GDM1 (cell line): Measurements from ENCODE around the gene RIMS4.

Source experiments
- DNase-seq: peaks from one replicate; lab custom pipeline; 2025; lab: John Stamatoyannopoulos, UW

The RIMS4 gene

GRCh38 chr20:44762466-44763140 is 47.7 kb downstream of the RIMS4 start:
- DNase-seq = no peak

DNA sequence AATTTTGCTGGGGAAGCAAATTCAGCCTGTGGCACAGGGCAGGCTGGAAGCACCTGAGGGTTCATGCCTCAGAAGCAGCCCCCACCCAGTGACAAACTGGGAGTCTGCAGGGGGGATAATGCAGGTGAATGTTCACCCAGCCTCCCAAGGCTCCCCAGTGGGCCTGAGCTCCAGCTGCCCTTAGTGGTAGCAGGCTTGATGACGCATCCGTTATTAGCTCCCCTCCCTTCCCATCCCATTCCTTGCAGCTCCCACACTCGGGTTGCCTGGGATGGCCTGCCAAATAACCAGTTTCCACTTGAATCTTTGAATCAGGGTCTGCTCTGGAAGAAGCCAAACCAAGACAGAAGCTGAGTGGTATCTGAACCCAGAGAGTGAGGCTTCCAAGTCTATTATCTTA is 48.9 kb downstream of the RIMS4 start:
- DNase-seq = no peak

GRCh38 chr20:44759595-44759994 is 50.8 kb downstream of the RIMS4 start:
- DNase-seq = no peak

GRCh38 chr20:44758247-44759101 is 51.9 kb downstream of the RIMS4 start:
- no peak for DNase-seq

- DNase-seq = no peak
Measured at GRCh38 chr20:44756956-44757355, 53.4 kb downstream of the RIMS4 start.

GRCh38 chr20:44756011-44756688 is 54.2 kb downstream of the RIMS4 start:
- no peak for DNase-seq

DNA sequence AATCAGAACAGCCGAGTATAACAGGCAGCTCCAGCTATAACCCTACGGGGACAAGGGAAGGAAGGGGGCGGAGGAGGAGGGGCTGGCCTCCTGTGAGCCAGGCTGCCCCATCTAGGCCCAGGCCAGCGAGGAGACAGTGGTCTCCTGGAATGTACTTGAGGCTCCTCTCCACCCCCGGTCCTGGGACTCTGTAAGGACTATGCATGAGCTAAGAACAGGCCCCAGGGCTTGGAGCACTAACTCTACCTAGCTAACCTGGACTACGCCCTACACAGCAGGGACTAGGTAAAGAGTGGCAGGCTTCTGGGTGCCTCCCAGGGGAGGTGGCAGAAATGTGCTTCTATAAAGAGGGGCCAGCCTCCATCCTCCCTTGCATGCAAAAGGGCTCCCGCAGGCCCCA is 55.8 kb downstream of the RIMS4 start:
- DNase-seq = no peak

GRCh38 chr20:44752099-44752931 is 58.0 kb downstream of the RIMS4 start:
- no peak for DNase-seq

- no peak for DNase-seq
Measured at GRCh38 chr20:44750081-44750805, 60.1 kb downstream of the RIMS4 start.

- DNase-seq = no peak
Measured at GRCh38 chr20:44748005-44748370, 62.4 kb downstream of the RIMS4 start.

DNA sequence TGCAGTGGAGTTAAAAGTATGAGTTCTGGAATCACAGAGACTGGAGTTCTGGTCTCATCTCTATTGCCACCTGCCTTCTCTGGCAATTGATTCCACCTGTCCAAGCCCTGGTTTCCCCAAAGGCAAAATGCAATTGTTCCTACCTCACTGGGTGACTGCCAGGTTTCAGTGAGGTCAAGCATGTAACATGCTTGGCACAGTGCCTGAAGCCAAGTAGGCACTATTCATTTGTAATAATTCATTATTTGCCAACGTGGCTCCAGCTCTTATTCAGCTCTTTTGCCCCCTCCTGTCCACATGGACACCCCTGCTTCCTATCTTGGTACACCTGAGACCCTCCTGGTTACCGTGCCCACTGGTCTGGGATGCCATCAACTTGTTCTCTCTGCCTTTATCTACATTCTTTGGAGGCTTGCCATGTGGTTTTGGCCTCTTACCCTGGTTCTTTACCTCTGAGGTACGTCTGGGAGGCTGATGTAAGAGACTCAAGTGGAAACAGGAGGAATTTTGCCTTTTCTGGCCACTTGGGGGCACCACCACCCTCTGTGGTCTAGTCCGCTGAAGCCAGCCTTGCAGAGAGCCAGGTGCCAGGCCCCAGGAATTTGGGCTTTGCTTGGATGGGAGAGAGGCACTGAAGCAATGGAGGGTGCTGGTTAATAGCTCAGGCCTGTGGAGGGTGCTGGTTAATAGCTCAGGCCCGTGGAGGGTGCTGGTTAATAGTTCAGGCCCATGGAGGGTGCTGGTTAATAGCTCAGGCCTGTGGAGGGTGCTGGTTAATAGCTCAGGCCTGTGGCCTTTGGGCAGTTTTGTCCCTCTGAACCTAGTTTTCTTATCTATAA is 63.0 kb downstream of the RIMS4 start:
- peak; percentile 33 for DNase-seq

GRCh38 chr20:44746367-44747165 is 63.8 kb downstream of the RIMS4 start:
- no peak for DNase-seq

DNA sequence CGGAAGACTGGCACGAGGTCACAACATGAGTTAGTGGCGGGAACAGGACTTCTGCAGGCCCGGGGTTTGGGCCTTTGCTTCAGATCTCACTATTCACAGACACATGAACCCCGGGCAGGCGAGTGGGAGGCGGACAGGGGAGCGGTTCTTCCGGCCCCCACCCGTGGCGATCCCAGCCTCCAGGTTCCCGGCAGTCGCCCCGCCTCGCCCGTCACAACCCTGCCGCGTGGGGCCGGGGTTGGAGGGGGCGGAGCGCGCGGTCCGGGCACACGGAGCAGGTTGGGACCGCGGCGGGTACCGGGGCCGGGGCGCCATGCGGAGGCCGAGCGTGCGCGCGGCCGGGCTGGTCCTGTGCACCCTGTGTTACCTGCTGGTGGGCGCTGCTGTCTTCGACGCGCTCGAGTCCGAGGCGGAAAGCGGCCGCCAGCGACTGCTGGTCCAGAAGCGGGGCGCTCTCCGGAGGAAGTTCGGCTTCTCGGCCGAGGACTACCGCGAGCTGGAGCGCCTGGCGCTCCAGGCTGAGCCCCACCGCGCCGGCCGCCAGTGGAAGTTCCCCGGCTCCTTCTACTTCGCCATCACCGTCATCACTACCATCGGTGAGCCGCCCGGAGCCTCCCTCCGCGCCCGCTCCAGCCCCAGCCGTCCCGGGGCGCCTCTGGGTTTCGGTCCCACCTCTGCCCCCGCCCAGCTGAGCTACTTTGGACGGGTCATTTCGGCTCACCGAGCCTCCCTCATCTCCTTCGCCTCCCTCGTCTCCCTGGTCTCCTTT is 64.6 kb downstream of the RIMS4 start, which contains the start of gene KCNK15:
Gene KCNK15 (plus strand): TSS at position 268 of the 769 bp plus-strand sequence. CDS start 46 bp downstream, at position 314.
- DNase-seq = no peak

GRCh38 chr20:44745122-44745597 is 65.2 kb downstream of the RIMS4 start:
- DNase-seq = no peak

GRCh38 chr20:44743916-44744655 is 66.3 kb downstream of the RIMS4 start:
- DNase-seq = no peak

GRCh38 chr20:44743080-44743701 is 67.2 kb downstream of the RIMS4 start:
- no peak for DNase-seq
